ENCODE data around the gene ACP7. TPM values are rescaled to one million over a fixed set of nuclear protein-coding genes. Genes with fewer than 3 reads are reported as not detected.

The ACP7 gene
- polyA plus RNA-seq, 1 of the 3 experiments (the other 2 are of a cell fraction), result 0.36 TPM

DNA sequence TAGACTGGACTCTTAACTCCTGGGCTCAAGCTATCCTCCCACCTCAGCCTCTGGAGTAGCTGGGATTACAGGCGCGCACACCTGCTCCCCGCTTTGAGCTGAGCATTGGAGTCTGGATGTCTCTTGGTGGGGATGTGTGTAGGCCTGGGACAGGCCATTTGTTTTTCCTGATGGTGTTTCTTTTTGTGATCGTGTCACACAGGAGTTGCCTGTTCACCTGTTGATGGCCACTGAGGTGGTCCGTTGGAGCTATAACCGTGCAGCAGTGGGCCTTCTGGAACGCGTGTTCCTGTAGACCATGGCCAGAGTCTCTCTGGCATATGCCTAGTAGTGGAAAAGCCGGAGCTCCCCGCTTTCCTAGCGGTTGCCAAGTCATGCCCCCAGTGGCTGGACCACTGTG lies 44.9 kb downstream of the ACP7 start:
- Histone ChIP-seq H3K79me2 (ENCODE audit: insufficient read depth) (peaks cover 82% of the 10 kb centered on the region), H4K20me1 (ENCODE audit: insufficient read depth) (peaks cover 66% of the 10 kb centered on the region), H3K4me2 (no peak overlapping the region), H3K9me3 (no peaks in the 10 kb centered on the region), H3K9me2 (no peaks in the 10 kb centered on the region), H3K36me3 (replicated peaks in 1 of 2; ENCODE audit: control insufficient read depth in 1 of 2, insufficient read depth in 2 of 2, low read length in 1 of 2) (no peaks in the 10 kb centered on the region), H3F3A (replicated peaks; ENCODE audit: insufficient read depth) (no peaks in the 10 kb centered on the region), H3K4me3 (ENCODE audit: low read depth in 2 of 2, low read length in 1 of 2) (no peak overlapping the region), H3K9ac (no peak overlapping the region), H3K4me1 (ENCODE audit: control insufficient read depth in 1 of 2, insufficient read depth in 2 of 2, low read depth in 1 of 2, low read length in 1 of 2) (peaks cover 0 to 59% of the 10 kb centered on the region in 2 experiments; a peak in 1 of 4 replicates), H3K27me3 (ENCODE audit: insufficient read depth) (no peaks in the 10 kb centered on the region), H2AFZ (ENCODE audit: low read depth) (no peak overlapping the region), H3K27ac (ENCODE audit: low read depth in 2 of 2, low read length in 1 of 2) (no peak overlapping the region; a peak in 1 of 4 replicates)
- CTCF ChIA-PET, result interaction anchor here (1.0 to 1.2 kb wide), 2 partner anchors 10 to 58 kb away, joined by 4 to 6 read pairs; no protein-coding TSS in a partner anchor
- no peak for TF ChIP-seq CHD2 (IDR thresholded peaks at IDR 0.05; ENCODE audit: low read length, partially characterized antibody)
- no peak for TF ChIP-seq MEF2A (IDR thresholded peaks at IDR 0.05; ENCODE audit: borderline replicate concordance, low read depth)
- TF ChIP-seq, protein P1, sequence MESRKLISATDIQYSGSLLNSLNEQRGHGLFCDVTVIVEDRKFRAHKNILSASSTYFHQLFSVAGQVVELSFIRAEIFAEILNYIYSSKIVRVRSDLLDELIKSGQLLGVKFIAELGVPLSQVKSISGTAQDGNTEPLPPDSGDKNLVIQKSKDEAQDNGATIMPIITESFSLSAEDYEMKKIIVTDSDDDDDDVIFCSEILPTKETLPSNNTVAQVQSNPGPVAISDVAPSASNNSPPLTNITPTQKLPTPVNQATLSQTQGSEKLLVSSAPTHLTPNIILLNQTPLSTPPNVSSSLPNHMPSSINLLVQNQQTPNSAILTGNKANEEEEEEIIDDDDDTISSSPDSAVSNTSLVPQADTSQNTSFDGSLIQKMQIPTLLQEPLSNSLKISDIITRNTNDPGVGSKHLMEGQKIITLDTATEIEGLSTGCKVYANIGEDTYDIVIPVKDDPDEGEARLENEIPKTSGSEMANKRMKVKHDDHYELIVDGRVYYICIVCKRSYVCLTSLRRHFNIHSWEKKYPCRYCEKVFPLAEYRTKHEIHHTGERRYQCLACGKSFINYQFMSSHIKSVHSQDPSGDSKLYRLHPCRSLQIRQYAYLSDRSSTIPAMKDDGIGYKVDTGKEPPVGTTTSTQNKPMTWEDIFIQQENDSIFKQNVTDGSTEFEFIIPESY (IDR thresholded peaks at IDR 0.05; ENCODE audit: borderline replicate concordance, low read depth), result no peak
- TF ChIP-seq RFX5 (IDR thresholded peaks at IDR 0.05; ENCODE audit: low read length), result no peak
- no peak for TF ChIP-seq YY1 (IDR thresholded peaks at IDR 0.05; ENCODE audit: low read depth)
- TF ChIP-seq SIN3A (IDR thresholded peaks at IDR 0.05; ENCODE audit: borderline replicate concordance, low read depth, low read length), result no peak
- no peak for TF ChIP-seq EZH2phosphoT487 (IDR thresholded peaks at IDR 0.05; ENCODE audit: borderline replicate concordance, low read depth)
- TF ChIP-seq, protein P2, sequence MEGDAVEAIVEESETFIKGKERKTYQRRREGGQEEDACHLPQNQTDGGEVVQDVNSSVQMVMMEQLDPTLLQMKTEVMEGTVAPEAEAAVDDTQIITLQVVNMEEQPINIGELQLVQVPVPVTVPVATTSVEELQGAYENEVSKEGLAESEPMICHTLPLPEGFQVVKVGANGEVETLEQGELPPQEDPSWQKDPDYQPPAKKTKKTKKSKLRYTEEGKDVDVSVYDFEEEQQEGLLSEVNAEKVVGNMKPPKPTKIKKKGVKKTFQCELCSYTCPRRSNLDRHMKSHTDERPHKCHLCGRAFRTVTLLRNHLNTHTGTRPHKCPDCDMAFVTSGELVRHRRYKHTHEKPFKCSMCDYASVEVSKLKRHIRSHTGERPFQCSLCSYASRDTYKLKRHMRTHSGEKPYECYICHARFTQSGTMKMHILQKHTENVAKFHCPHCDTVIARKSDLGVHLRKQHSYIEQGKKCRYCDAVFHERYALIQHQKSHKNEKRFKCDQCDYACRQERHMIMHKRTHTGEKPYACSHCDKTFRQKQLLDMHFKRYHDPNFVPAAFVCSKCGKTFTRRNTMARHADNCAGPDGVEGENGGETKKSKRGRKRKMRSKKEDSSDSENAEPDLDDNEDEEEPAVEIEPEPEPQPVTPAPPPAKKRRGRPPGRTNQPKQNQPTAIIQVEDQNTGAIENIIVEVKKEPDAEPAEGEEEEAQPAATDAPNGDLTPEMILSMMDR (IDR thresholded peaks at IDR 0.05), result no peak
- TF ChIP-seq, protein P3, sequence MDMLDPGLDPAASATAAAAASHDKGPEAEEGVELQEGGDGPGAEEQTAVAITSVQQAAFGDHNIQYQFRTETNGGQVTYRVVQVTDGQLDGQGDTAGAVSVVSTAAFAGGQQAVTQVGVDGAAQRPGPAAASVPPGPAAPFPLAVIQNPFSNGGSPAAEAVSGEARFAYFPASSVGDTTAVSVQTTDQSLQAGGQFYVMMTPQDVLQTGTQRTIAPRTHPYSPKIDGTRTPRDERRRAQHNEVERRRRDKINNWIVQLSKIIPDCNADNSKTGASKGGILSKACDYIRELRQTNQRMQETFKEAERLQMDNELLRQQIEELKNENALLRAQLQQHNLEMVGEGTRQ (IDR thresholded peaks at IDR 0.05; ENCODE audit: borderline replicate concordance, low read depth, low read length), result no peak
- TF ChIP-seq RCOR1 (IDR thresholded peaks at IDR 0.05; ENCODE audit: low read length), result no peak
- no peak for TF ChIP-seq JUND (IDR thresholded peaks at IDR 0.05)
- TF ChIP-seq, protein P4, sequence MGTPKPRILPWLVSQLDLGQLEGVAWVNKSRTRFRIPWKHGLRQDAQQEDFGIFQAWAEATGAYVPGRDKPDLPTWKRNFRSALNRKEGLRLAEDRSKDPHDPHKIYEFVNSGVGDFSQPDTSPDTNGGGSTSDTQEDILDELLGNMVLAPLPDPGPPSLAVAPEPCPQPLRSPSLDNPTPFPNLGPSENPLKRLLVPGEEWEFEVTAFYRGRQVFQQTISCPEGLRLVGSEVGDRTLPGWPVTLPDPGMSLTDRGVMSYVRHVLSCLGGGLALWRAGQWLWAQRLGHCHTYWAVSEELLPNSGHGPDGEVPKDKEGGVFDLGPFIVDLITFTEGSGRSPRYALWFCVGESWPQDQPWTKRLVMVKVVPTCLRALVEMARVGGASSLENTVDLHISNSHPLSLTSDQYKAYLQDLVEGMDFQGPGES (IDR thresholded peaks at IDR 0.05; ENCODE audit: low read depth, low read length), result no peak
- no peak for TF ChIP-seq RXRA (IDR thresholded peaks at IDR 0.05; ENCODE audit: borderline replicate concordance, low read depth)
- TF ChIP-seq SMC3 (IDR thresholded peaks at IDR 0.05; ENCODE audit: low read depth, low read length), result no peak
- TF ChIP-seq NFIC (IDR thresholded peaks at IDR 0.05; ENCODE audit: borderline replicate concordance), result no peak
- TF ChIP-seq FOXM1 (IDR thresholded peaks at IDR 0.05; ENCODE audit: low read depth), result no peak
- no peak for TF ChIP-seq ELF1 (IDR thresholded peaks at IDR 0.05)
- no peak for TF ChIP-seq FOXJ3 (CRISPR knock-in tag; IDR thresholded peaks at IDR 0.05)
- TF ChIP-seq, protein P5, sequence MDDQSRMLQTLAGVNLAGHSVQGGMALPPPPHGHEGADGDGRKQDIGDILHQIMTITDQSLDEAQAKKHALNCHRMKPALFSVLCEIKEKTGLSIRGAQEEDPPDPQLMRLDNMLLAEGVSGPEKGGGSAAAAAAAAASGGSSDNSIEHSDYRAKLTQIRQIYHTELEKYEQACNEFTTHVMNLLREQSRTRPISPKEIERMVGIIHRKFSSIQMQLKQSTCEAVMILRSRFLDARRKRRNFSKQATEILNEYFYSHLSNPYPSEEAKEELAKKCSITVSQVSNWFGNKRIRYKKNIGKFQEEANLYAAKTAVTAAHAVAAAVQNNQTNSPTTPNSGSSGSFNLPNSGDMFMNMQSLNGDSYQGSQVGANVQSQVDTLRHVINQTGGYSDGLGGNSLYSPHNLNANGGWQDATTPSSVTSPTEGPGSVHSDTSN (IDR thresholded peaks at IDR 0.05), result no peak
- no peak for TF ChIP-seq MXI1 (IDR thresholded peaks at IDR 0.05; ENCODE audit: low read depth, low read length)
- WGBS (ENCODE audit: low lambda C conversion rate), result 97% methylated on average over 11 of the region's 11 CpGs
- no peak for DNase-seq
- POLR2A ChIA-PET, result no interaction called here
